ENCODE data around the gene IGF2BP2. TPM values are rescaled to one million over a fixed set of nuclear protein-coding genes. Genes with fewer than 3 reads are reported as not detected.
A peak's percentile ranks its signal among the peaks of the same experiment; 100 is the strongest.

Gene IGF2BP2
- total RNA-seq, 2 donors from 2014 or later: 143 to 162 TPM

DNA sequence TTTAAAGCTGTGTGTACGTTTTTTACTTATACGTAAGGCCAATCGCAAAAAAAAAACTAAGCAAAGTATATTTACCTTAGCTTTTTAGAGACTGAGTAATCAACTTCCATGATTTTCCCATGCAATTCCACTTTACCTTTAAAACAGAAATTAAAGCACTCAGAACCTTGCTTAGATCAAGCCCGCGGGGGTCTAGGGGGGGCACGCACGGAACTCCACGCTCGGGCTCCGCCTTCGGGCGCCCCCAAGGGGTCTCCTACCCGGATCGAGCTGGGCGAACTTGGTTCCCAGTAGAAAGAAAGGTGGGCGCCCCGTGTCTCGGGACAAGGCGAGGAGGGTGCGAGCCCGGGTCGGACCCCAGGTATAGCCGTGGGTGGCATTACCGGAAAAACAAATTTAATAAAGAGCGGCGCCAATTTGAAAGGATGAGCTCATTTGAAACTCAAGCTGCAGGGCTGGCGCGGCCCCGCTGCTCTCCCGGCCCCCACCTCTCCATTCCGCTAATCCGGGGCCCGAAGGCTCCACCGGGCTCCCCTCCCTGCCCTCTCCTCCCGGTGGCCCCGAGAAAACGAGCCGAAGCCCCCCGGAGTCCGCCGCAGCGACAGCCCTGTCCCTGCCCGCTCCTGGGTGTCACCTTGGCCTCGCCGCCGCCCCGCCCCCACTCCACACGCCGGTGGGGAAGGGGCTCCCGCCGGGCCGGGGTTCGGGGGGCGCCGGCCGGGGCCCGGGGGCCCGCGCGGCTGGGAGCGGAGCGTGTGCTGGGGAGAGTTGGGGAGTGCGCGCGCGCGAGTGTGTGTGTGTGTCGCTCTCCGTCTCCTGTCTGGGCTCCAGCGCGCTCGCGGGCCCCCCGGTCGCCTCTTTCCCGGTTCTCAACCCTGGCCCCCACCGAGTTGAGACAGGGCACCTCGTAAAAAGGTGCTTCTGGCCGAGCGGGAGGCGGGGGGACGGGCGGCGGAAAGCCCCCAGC is 1.5 kb downstream of the IGF2BP2 start:
- Histone ChIP-seq H3K4me1 (ENCODE audit: control insufficient read depth, insufficient read depth, low read length) (peaks cover 3% of the 10 kb centered on the region), H3K36me3 (ENCODE audit: control insufficient read depth, insufficient read depth, low read length) (peaks cover 18% of the 10 kb centered on the region), H3K9ac (ENCODE audit: extremely low read depth, low read length, poor library complexity, severe bottlenecking) (peak overlapping the region; percentile 96), H3K27me3 (ENCODE audit: control insufficient read depth, insufficient read depth, low read length, poor library complexity, severe bottlenecking) (no peaks in the 10 kb centered on the region), H3K4me3 (ENCODE audit: low read length) (peak overlapping the region; percentile 93), H3K9me3 (ENCODE audit: control insufficient read depth, low read length) (peaks cover 13% of the 10 kb centered on the region), H3K27ac (ENCODE audit: low read depth, low read length) (peak overlapping the region; percentile 95)
- DNase-seq: peak; percentile 79
- H3K9me3 Mint-ChIP-seq: peaks cover 19% of the 10 kb centered on the region
- H3K27me3 Mint-ChIP-seq (ENCODE audit: insufficient read depth): peaks cover 4% of the 10 kb centered on the region
- peaks cover 21% of the 10 kb centered on the region for H3K36me3 Mint-ChIP-seq (ENCODE audit: low read depth)
- 0% methylated on average over 23 to 84 of the region's 84 CpGs for WGBS, 2 experiments (ENCODE audit: insufficient coverage in 1 of 2, insufficient read length in 1 of 2)
- H3K4me1 Mint-ChIP-seq: peaks cover 35% of the 10 kb centered on the region
- H3K4me3 Mint-ChIP-seq: peak overlapping the region; percentile 95
- TF ChIP-seq, protein P1, sequence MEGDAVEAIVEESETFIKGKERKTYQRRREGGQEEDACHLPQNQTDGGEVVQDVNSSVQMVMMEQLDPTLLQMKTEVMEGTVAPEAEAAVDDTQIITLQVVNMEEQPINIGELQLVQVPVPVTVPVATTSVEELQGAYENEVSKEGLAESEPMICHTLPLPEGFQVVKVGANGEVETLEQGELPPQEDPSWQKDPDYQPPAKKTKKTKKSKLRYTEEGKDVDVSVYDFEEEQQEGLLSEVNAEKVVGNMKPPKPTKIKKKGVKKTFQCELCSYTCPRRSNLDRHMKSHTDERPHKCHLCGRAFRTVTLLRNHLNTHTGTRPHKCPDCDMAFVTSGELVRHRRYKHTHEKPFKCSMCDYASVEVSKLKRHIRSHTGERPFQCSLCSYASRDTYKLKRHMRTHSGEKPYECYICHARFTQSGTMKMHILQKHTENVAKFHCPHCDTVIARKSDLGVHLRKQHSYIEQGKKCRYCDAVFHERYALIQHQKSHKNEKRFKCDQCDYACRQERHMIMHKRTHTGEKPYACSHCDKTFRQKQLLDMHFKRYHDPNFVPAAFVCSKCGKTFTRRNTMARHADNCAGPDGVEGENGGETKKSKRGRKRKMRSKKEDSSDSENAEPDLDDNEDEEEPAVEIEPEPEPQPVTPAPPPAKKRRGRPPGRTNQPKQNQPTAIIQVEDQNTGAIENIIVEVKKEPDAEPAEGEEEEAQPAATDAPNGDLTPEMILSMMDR (conservative IDR thresholded peaks at IDR 0.05): peak; percentile 44
- peak overlapping the region; percentile 98 for H3K27ac Mint-ChIP-seq

DNA sequence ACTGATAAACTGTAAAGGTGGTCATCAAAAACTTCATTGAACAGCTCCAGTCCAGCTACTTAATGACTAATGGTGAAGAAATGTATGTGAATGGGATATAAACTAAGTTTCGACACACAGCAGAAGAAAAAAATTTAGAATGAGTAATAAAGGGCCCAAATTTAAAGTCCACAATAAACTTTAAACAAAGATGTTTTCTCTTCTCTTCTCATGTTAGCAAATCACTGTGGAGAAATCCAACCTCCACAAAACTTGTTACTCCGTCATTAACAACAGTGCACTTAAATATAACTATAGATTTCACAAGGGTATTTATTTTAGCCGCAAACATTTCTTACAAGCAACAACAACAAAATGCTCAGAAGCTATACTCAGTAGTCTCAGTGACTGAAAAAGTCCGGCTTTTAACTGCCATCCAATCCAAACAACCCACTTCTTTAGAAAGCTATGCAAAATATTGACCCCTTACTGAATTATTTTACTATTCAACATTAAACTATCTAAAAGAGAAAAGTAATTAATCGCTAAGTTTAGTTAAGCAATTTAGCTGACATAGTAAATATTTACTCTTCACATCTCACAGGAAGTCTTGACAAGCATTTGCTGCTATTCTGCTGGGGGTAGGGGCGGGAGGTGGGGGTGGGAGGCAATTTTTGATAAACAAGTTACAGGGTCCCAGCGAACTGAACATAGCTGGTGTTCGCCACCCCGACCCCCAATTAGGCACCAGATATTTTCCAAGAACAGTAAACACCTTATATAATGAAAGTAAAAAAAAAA is 2.4 kb downstream of the IGF2BP2 start:
- Histone ChIP-seq H3K4me3 (ENCODE audit: low read length) (peak overlapping the region; percentile 93), H3K9ac (ENCODE audit: extremely low read depth, low read length, poor library complexity, severe bottlenecking) (peak overlapping the region; percentile 96), H3K27me3 (ENCODE audit: control insufficient read depth, insufficient read depth, low read length, poor library complexity, severe bottlenecking) (no peaks in the 10 kb centered on the region), H3K4me1 (ENCODE audit: control insufficient read depth, insufficient read depth, low read length) (peaks cover 3% of the 10 kb centered on the region), H3K9me3 (ENCODE audit: control insufficient read depth, low read length) (peaks cover 4% of the 10 kb centered on the region), H3K27ac (ENCODE audit: low read depth, low read length) (peak overlapping the region; percentile 95), H3K36me3 (ENCODE audit: control insufficient read depth, insufficient read depth, low read length) (peaks cover 8% of the 10 kb centered on the region)
- H3K27ac Mint-ChIP-seq: peak overlapping the region; percentile 95
- H3K4me1 Mint-ChIP-seq: peaks cover 37% of the 10 kb centered on the region
- TF ChIP-seq, protein P1 (conservative IDR thresholded peaks at IDR 0.05): no peak
- peaks cover 10% of the 10 kb centered on the region for H3K9me3 Mint-ChIP-seq
- peak overlapping the region; percentile 95 for H3K4me3 Mint-ChIP-seq
- peaks cover 3% of the 10 kb centered on the region for H3K27me3 Mint-ChIP-seq (ENCODE audit: insufficient read depth)
- 13 to 22% methylated on average over 3 to 4 of the region's 9 CpGs for WGBS, 2 experiments (ENCODE audit: insufficient coverage in 1 of 2, insufficient read length in 1 of 2)
- H3K36me3 Mint-ChIP-seq (ENCODE audit: low read depth): peaks cover 11% of the 10 kb centered on the region
- no peak for DNase-seq

DNA sequence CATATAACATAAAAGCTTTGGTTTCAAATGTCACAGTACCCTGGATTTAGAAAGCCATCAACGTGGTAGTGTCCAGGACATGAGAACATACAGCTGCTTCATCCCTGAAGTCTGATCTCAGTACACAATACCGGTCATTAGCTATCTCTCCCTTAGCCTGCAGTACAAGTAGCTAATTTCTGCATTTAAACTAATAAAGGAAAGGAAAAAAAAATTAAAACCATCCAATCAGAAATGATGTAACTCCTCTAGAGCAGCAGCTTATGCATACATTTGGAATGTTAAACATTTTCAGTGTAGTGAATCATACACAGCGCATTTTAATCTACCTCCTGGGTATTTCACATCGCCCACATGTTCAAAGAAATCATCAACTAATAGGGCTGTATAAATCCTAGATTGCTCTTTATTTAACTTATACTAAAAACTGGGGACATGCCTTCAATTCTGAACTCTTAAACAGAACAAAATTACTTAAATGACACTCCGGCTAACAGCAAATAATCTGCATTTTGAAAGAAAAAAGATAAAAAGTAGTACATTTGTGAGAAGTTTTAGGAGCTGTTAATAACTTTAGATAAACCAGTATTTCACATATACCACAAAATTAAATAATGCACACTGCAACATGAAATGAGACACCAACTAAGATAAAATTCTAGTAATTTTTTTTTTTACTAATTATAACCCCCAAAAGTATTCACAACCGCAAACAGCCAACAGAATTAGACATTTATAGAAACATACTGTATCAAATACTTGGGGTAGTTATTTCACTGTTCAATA is 3.7 kb downstream of the IGF2BP2 start:
- Histone ChIP-seq H3K27me3 (ENCODE audit: control insufficient read depth, insufficient read depth, low read length, poor library complexity, severe bottlenecking) (no peaks in the 10 kb centered on the region), H3K27ac (ENCODE audit: low read depth, low read length) (no peak overlapping the region), H3K9me3 (ENCODE audit: control insufficient read depth, low read length) (no peaks in the 10 kb centered on the region), H3K9ac (ENCODE audit: extremely low read depth, low read length, poor library complexity, severe bottlenecking) (peak overlapping the region; percentile 47), H3K36me3 (ENCODE audit: control insufficient read depth, insufficient read depth, low read length) (peaks cover 3% of the 10 kb centered on the region), H3K4me3 (ENCODE audit: low read length) (peak overlapping the region; percentile 93), H3K4me1 (ENCODE audit: control insufficient read depth, insufficient read depth, low read length) (peaks cover 8% of the 10 kb centered on the region)
- Mint-ChIP-seq H3K4me3 (peak overlapping the region; percentile 39), H3K27ac (no peak overlapping the region), H3K4me1 (peaks cover 41% of the 10 kb centered on the region), H3K9me3 (peaks cover under 1% of the 10 kb centered on the region), H3K27me3 (ENCODE audit: insufficient read depth) (peaks cover under 1% of the 10 kb centered on the region), H3K36me3 (ENCODE audit: low read depth) (peaks cover under 1% of the 10 kb centered on the region)
- TF ChIP-seq, protein P1 (conservative IDR thresholded peaks at IDR 0.05): no peak
- 36 to 60% methylated on average over 4 to 5 of the region's 6 CpGs for WGBS, 2 experiments (ENCODE audit: insufficient coverage in 1 of 2, insufficient read length in 1 of 2)
- DNase-seq: no peak

All from endodermal cell (in vitro differentiated cells).